A673 (cell line): ENCODE measurements around the gene PIM3. TPM values are rescaled to one million over a fixed set of nuclear protein-coding genes. Genes with fewer than 3 reads are reported as not detected.
A peak's percentile ranks its signal among the peaks of the same experiment; 100 is the strongest.

Experiments used
- BruUV-seq: library from RNA; stranded (reverse); fragments of 400-500 nt; replicated peaks from 2 replicates; lab custom pipeline; 2021; lab: Mats Ljungman, UMichigan
- CTCF ChIA-PET: fragments of 300-600 bp; sonication (Branson Sonifier 250); formaldehyde crosslinking; loops from one replicate; lab custom pipeline; 2022; ENCODE audit warnings: antibody characterized with exemption; lab: Charles Lee
- POLR2A ChIA-PET: fragments of 300-600 bp; sonication (Branson Sonifier 250); formaldehyde crosslinking; loops from one replicate; lab custom pipeline; 2022; ENCODE audit warnings: antibody characterized with exemption; ENCODE audit not compliant: low non-redundant PET; lab: Charles Lee
- DNase-seq: peaks from one replicate; pipeline ENCODE4 v3.0.0-alpha.2; 2015; ENCODE audit warnings: low spot score
- H3K27ac ChIP-seq: fragments of 200-600 bp; sonication (generic); 2 replicates; pipeline ENCODE4 v1.5.1; 2016; ENCODE audit warnings: mixed run types, low read depth, mild to moderate bottlenecking, mixed read lengths, antibody characterized with exemption, low read length; ENCODE audit not compliant: poor library complexity, severe bottlenecking
- H3K27me3 ChIP-seq: fragments of 200-600 bp; sonication (generic); replicated peaks from 2 replicates; pipeline ENCODE4 v1.6.1; 2017; ENCODE audit warnings: mixed run types, low read depth, mild to moderate bottlenecking, mixed read lengths, antibody characterized with exemption, low read length; ENCODE audit not compliant: insufficient read depth, poor library complexity
- H3K36me3 ChIP-seq: fragments of 200-600 bp; sonication (generic); 2 replicates; pipeline ENCODE4 v1.6.1; 2016; ENCODE audit warnings: mixed run types, mild to moderate bottlenecking, mixed read lengths, antibody characterized with exemption, low read length; ENCODE audit not compliant: insufficient read depth, poor library complexity, severe bottlenecking
- H3K4me1 ChIP-seq: fragments of 200-600 bp; sonication (generic); 2 replicates; pipeline ENCODE4 v1.6.1; 2017; ENCODE audit warnings: mixed run types, mild to moderate bottlenecking, mixed read lengths, antibody characterized with exemption, low read length; ENCODE audit not compliant: insufficient read depth, poor library complexity, severe bottlenecking
- H3K4me3 ChIP-seq: fragments of 200-600 bp; sonication (generic); 2 replicates; pipeline ENCODE4 v1.5.1; 2016; ENCODE audit warnings: low read depth, mixed run types, mild to moderate bottlenecking, mixed read lengths, low read length; ENCODE audit not compliant: poor library complexity, severe bottlenecking
- H3K9me3 ChIP-seq: fragments of 200-600 bp; sonication (generic); 2 replicates; pipeline ENCODE4 v1.6.1; 2016; ENCODE audit warnings: mixed run types, low read depth, mild to moderate bottlenecking, mixed read lengths, antibody characterized with exemption, low read length; ENCODE audit not compliant: poor library complexity, severe bottlenecking
- CTCF ChIP-seq: fragments of 300-800, 200-600 bp; sonication (generic); conservative IDR thresholded peaks from 2 replicates; pipeline ENCODE4 v1.5.1; 2017; ENCODE audit warnings: low read depth, mild to moderate bottlenecking, antibody characterized with exemption, low read length, moderate library complexity, mixed read lengths
- EZH2 ChIP-seq: fragments of 200-600 bp; sonication (generic); IDR thresholded peaks from 2 replicates; pipeline ENCODE4 v1.6.1; 2017; ENCODE audit warnings: borderline replicate concordance, low read depth, mild to moderate bottlenecking, mixed read lengths, antibody characterized with exemption, low read length; ENCODE audit not compliant: poor library complexity, severe bottlenecking
- intact Hi-C: fragments of 100-400 bp; cut with micrococcal nuclease; formaldehyde crosslinking; loops from one replicate; pipeline ENCODE4 v1.10.0; 2022; ENCODE audit not compliant: unreplicated experiment
- total RNA-seq: library from RNA; stranded (reverse); gene quantifications from 2 replicates; pipeline ENCODE4 v1.2.3, GENCODE V29; 2021

The PIM3 gene
- total RNA-seq, 1 experiment from 2014 or later, result 71.3 TPM

GRCh38 chr22:49953680-49954344, 6.8 kb upstream of the PIM3 start:
- POLR2A ChIA-PET, result no interaction called here
- CTCF ChIA-PET, result no interaction called here
- Histone ChIP-seq H3K27me3 (no peaks in the 10 kb centered on the region), H3K4me1 (no peaks in the 10 kb centered on the region), H3K9me3 (no peaks in the 10 kb centered on the region), H3K4me3 (no peak overlapping the region), H3K27ac (peak overlapping the region; percentile 23), H3K36me3 (no peaks in the 10 kb centered on the region)
- no TSS peak for BruUV-seq
- intact Hi-C loops, result no loop called here
- DNase-seq, result no peak
- TF ChIP-seq CTCF (no peak), EZH2 (no peak)

GRCh38 chr22:49954354-49954753, 6.2 kb upstream of the PIM3 start:
- CTCF ChIA-PET, result no interaction called here
- BruUV-seq, result no TSS peak

GRCh38 chr22:49954991-49955580, 5.5 kb upstream of the PIM3 start:
- DNase-seq, result no peak
- Histone ChIP-seq H3K4me1 (peaks cover 7% of the 10 kb centered on the region), H3K4me3 (no peak overlapping the region), H3K9me3 (no peaks in the 10 kb centered on the region), H3K27me3 (no peaks in the 10 kb centered on the region), H3K27ac (no peak overlapping the region), H3K36me3 (no peaks in the 10 kb centered on the region)
- POLR2A ChIA-PET, result no interaction called here
- BruUV-seq, result no TSS peak
- CTCF ChIA-PET, result no interaction called here
- intact Hi-C loops, result no loop called here
- TF ChIP-seq EZH2 (no peak), CTCF (no peak)

More at GRCh38 chr22:49954354-49954753, 6.2 kb upstream of the PIM3 start:
- no peak overlapping the region for H3K4me3 ChIP-seq
- no peaks in the 10 kb centered on the region for H3K36me3 ChIP-seq
- peak overlapping the region; percentile 23 for H3K27ac ChIP-seq
- TF ChIP-seq EZH2 (no peak), CTCF (no peak)
- H3K27me3 ChIP-seq, result no peaks in the 10 kb centered on the region
- DNase-seq, result no peak
- intact Hi-C loops, result no loop called here
- POLR2A ChIA-PET, result no interaction called here
- H3K9me3 ChIP-seq, result no peaks in the 10 kb centered on the region
- peaks cover 3% of the 10 kb centered on the region for H3K4me1 ChIP-seq
